NCI-H1417 treated with DMSO at 0.1 percent for 48 hours (cell line): ENCODE data around the gene RXRG.

Experiments used
- DNase-seq: peaks from one replicate; lab custom pipeline; 2025; lab: John Stamatoyannopoulos, UW

The RXRG gene

GRCh38 chr1:165451691-165452090 lies 6.8 kb upstream of the RXRG start:
- DNase-seq = no peak

- DNase-seq = no peak
These were observed 4.2 kb upstream of the RXRG start for GRCh38 chr1:165449131-165449530.

- DNase-seq = no peak
These were observed 462 bp upstream of the RXRG start for GRCh38 chr1:165445388-165445787.

- DNase-seq = no peak
These were observed 1.2 kb downstream of the RXRG start for GRCh38 chr1:165443539-165444311.

- no peak for DNase-seq
These were observed 2.3 kb downstream of the RXRG start for GRCh38 chr1:165442653-165443052.

GRCh38 chr1:165442053-165442452 lies 2.9 kb downstream of the RXRG start:
- DNase-seq = no peak

- DNase-seq = no peak
These were observed 3.6 kb downstream of the RXRG start for GRCh38 chr1:165441166-165441880.

GRCh38 chr1:165439330-165439729 lies 5.6 kb downstream of the RXRG start:
- no peak for DNase-seq

- no peak for DNase-seq
These were observed 7.9 kb downstream of the RXRG start for GRCh38 chr1:165436994-165437393.

- DNase-seq = no peak
These were observed 9.1 kb downstream of the RXRG start for GRCh38 chr1:165435801-165436200.

GRCh38 chr1:165434281-165434680 lies 10.6 kb downstream of the RXRG start:
- peak; percentile 31 for DNase-seq

- no peak for DNase-seq
These were observed 13.8 kb downstream of the RXRG start for GRCh38 chr1:165431079-165431478.

GRCh38 chr1:165426745-165427144 lies 18.2 kb downstream of the RXRG start:
- no peak for DNase-seq

GRCh38 chr1:165425621-165426020 lies 19.3 kb downstream of the RXRG start:
- DNase-seq = no peak

- DNase-seq = no peak
These were observed 20.3 kb downstream of the RXRG start for GRCh38 chr1:165424454-165425216.

GRCh38 chr1:165423136-165423535 lies 21.8 kb downstream of the RXRG start:
- no peak for DNase-seq

- no peak for DNase-seq
These were observed 24.3 kb downstream of the RXRG start for GRCh38 chr1:165420655-165421054.

- no peak for DNase-seq
These were observed 25.1 kb downstream of the RXRG start for GRCh38 chr1:165419839-165420238.

- DNase-seq = no peak
These were observed 26.7 kb downstream of the RXRG start for GRCh38 chr1:165418195-165418594.

GRCh38 chr1:165416876-165417275 lies 28.1 kb downstream of the RXRG start:
- no peak for DNase-seq

GRCh38 chr1:165415068-165415467 lies 29.9 kb downstream of the RXRG start:
- DNase-seq = no peak

- no peak for DNase-seq
These were observed 30.3 kb downstream of the RXRG start for GRCh38 chr1:165414620-165415019.

GRCh38 chr1:165411396-165411795 lies 33.5 kb downstream of the RXRG start:
- DNase-seq = no peak
